Measurements from ENCODE around the gene MAEL. TPM values are rescaled to one million over a fixed set of nuclear protein-coding genes. Genes with fewer than 3 reads are reported as not detected.

The MAEL gene
- total RNA-seq, 4 donors from 2014 or later: not detected

- TF ChIP-seq POLR2AphosphoS5 (IDR thresholded peaks at IDR 0.05): no peak
- no peak for TF ChIP-seq EP300 (IDR thresholded peaks at IDR 0.05)
- no peak for TF ChIP-seq POLR2A (IDR thresholded peaks at IDR 0.05)
- TF ChIP-seq CTCF (IDR thresholded peaks at IDR 0.05): no peak
- WGBS: 77% methylated on average over 3 of the region's 3 CpGs
- H3K4me1 ChIP-seq: peaks cover 8% of the 10 kb centered on the region
Measured at GRCh38 chr1:167067904-167068303, 78.8 kb downstream of the MAEL start.

GRCh38 chr1:167068761-167069160 is 79.7 kb downstream of the MAEL start:
- no peaks in the 10 kb centered on the region for H3K27me3 ChIP-seq
- no peak for DNase-seq (ENCODE audit: low spot score in 2 of 2)
- no peaks in the 10 kb centered on the region for H3K36me3 ChIP-seq
- H3K4me1 ChIP-seq: peaks cover 8% of the 10 kb centered on the region
- no peak for TF ChIP-seq POLR2AphosphoS5 (IDR thresholded peaks at IDR 0.05)
- TF ChIP-seq EP300 (IDR thresholded peaks at IDR 0.05): no peak
- no peak for TF ChIP-seq POLR2A (IDR thresholded peaks at IDR 0.05)
- TF ChIP-seq CTCF (IDR thresholded peaks at IDR 0.05): no peak
- no peaks in the 10 kb centered on the region for H3K9me3 ChIP-seq
- no peak overlapping the region for H3K4me3 ChIP-seq
- no peak overlapping the region for H3K27ac ChIP-seq
- WGBS: 83% methylated on average over 13 of the region's 13 CpGs

More at GRCh38 chr1:167067904-167068303, 78.8 kb downstream of the MAEL start:
- Histone ChIP-seq H3K36me3 (no peaks in the 10 kb centered on the region), H3K9me3 (no peaks in the 10 kb centered on the region), H3K4me3 (no peak overlapping the region), H3K27ac (no peak overlapping the region), H3K27me3 (peaks cover 3% of the 10 kb centered on the region)
- no peak for DNase-seq (ENCODE audit: low spot score in 2 of 2)

GRCh38 chr1:167071286-167071685 is 82.2 kb downstream of the MAEL start:
- no peak for TF ChIP-seq POLR2A (IDR thresholded peaks at IDR 0.05)
- TF ChIP-seq POLR2AphosphoS5 (IDR thresholded peaks at IDR 0.05): no peak
- no peak for TF ChIP-seq EP300 (IDR thresholded peaks at IDR 0.05)
- TF ChIP-seq CTCF (IDR thresholded peaks at IDR 0.05): no peak
- peaks cover 7% of the 10 kb centered on the region for H3K4me1 ChIP-seq
- H3K27me3 ChIP-seq: peaks cover 3% of the 10 kb centered on the region
- no peaks in the 10 kb centered on the region for H3K36me3 ChIP-seq
- no peak for DNase-seq (ENCODE audit: low spot score in 2 of 2)
- no peaks in the 10 kb centered on the region for H3K9me3 ChIP-seq
- H3K27ac ChIP-seq: no peak overlapping the region
- H3K4me3 ChIP-seq: no peak overlapping the region
- 95% methylated on average over 8 of the region's 8 CpGs for WGBS

Other genes starting within 250 kb of the MAEL start
- 10 to 100 TPM; 33.1 to 49.0 (median 39.7) TPM for gene POGK, start 149.8 kb upstream of the MAEL start, total RNA-seq
- 10 to 100 TPM; 11.3 to 14.3 (median 13.0) TPM for gene TADA1, start 113.0 kb upstream of the MAEL start, total RNA-seq
- under 1 TPM in 3 of 4 donors, not detected in 1; 0.47 to 0.70 (median 0.48) TPM for gene ILDR2, start 13.7 kb upstream of the MAEL start, total RNA-seq
- under 1 TPM in 1 of 4 donors, not detected in 3; 0.15 TPM for gene GPA33, start 101.1 kb downstream of the MAEL start, total RNA-seq
- gene STYXL2, start 104.8 kb downstream of the MAEL start, total RNA-seq: under 1 TPM in 1 of 4 donors, not detected in 3; 0.29 TPM
- gene POU2F1, start 231.6 kb downstream of the MAEL start, total RNA-seq: 10 to 100 TPM in 3 of 4 donors, 1 to 10 TPM in 1; 8.4 to 32.1 (median 17.5) TPM

Measured in suprapubic skin (tissue), 4 donors.